ENCODE data around the gene ZNF26.
"Not testable (repeated sequence)": the region's sequence is repeated elsewhere in the genome, so short reads cannot be mapped to it uniquely, and the experiment has no call there.

The ZNF26 gene

DNA sequence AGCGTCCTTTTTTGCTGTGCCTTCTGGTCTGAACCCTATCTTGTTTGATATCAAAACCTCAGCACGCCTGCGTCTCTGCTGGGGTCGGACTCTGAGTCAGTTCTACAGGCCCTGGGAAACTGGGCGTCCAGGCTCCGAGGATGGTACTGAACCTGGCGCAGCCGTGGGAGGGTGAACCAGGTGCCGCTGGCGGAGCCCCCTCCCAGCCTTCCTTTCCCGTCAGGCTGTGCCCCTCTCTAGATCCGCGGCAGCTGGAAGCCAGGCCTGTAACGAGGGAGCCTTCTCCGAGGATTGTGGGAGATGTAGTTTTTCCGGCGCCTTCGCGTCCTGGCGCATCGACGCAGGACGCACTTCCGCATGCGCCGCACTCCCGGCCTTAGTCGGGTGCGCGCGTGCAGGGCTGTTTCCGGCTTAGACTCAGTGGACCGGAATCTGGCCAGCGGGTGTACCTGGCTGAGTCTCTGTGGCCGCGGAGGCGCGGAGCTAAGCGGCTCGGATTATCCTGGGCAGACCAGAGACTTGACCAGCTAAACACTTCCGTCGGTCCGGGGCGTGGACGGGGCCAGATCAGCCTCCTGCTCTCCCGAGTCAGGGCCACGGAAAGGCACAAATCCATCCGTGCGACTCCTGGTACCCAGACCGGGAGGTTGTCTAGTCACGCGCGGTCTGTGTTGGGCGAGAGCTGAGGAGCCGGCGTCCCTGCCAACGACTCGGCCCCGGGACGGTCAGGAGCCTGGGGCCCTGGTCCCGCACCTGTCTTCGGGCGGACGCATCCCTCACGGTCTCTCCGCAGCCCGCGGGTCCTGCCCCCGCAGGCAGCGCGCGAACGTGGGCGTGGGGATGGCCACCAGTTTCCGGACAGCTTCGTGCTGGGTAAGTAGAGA, at the start of gene ZNF26:
ZNF26 (plus strand) TSS at position 367 of the 884 bp plus-strand sequence; CDS start at position 841, 474 bp downstream.
- peak; percentile 87 for DNase-seq

DNA sequence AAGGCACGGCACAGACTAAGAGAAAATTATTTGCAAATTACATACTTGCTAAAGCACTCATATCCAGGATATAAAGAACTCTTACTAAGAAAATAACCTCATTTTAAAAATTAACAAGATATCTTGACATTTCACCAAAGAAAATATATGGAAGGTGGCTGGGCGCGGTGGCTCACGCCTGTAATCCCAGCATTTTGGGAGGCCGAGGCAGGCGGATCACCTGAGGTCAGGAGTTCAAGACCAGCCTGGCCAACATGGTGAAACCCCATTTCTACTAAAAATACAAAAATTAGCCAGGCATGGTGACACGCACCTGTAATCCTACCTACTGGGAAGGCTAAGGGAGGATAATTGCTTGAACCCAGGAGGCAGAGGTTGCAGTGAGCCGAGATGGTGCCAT, 49.2 kb upstream of the ZNF26 start:
- DNase-seq = not testable (repeated sequence)

DNA sequence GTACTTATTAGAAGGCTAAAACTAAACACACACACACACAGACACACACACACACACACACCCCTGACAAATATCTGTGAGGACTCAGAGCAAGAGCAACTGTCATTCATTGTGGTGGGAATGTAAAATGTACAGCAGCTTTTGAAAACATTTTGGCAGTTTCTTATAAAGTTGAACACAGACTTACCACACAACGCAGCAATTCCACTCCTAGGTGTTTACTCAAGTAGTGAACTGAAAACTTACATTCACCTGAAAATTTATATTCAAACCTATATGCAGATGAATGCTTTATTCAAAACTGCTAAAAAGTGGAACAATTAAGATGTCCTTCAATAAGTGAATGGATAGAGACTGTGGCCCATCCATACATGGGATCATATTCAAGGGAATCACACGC, 48.7 kb upstream of the ZNF26 start:
- DNase-seq = no peak

GRCh38 chr12:132938807-132939206, 47.4 kb upstream of the ZNF26 start:
- not testable (repeated sequence) for DNase-seq

DNA sequence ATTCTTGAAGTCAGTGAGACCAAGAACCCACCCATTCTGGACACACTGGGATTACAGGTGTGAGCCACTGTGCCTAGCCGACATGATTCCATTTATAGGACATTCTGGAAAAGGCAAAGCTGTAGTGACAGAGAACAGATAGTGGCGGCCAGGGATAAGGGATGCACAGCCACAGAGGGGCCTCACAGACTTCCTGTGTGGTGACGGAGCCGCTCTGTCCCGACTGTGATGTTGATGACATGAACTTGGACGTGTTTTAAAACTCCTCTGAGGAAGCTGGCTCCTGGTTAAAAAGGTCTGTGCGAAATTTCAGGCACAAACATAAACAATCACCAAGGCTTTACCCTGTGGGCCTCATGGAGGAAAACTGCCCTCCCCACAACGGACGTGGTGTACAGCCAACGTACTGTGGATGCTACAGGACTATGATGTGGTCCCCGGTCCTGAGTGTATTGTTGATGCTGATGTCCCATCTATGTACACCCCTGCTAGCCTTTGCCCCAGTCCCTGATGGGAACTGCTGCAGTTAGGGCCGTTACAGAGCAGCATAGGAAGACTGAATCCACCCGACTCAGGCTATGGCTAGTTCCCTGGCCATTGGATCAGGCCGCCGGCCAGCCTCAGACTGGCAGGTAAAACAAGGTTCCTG, 46.0 kb upstream of the ZNF26 start:
- DNase-seq = no peak

DNA sequence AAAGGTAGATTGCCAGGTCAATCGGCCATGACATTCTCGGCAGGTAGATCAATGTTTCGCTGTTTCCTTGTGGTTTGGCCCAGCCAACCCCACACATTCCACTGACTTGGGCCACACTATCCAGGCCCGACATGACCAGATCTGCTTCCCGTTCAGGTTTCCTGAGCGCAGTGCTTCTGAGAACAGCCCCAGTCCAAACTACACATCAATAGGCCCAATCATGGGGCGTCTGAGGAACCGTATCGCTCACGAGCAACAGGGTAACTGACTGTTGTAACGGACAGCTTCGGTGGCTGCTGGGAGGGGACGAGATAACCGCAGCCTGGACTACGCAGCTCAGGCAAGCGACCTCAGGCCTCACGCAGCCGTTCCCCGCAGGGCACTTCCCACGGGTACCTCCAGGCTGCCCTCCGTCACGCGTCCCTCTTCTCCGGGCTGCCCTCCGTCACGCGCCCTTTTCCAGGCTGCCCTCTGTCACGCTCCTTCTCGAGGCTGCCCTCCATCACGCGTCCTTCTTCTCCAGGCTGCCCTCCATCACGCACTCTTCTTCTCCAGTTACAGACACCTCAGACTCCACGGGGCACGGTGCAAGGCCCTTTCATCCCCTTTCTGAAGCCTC, 44.7 kb upstream of the ZNF26 start:
- DNase-seq = no peak

GRCh38 chr12:132942611-132943010, 43.6 kb upstream of the ZNF26 start:
- DNase-seq = no peak

GRCh38 chr12:132945806-132946205, 40.4 kb upstream of the ZNF26 start:
- DNase-seq = no peak

GRCh38 chr12:132946246-132946820, 39.8 kb upstream of the ZNF26 start:
- DNase-seq = no peak

- no peak for DNase-seq
Observed at GRCh38 chr12:132948146-132949066, 37.8 kb upstream of the ZNF26 start.

GRCh38 chr12:132949936-132950837, 36.0 kb upstream of the ZNF26 start:
- DNase-seq = no peak

DNA sequence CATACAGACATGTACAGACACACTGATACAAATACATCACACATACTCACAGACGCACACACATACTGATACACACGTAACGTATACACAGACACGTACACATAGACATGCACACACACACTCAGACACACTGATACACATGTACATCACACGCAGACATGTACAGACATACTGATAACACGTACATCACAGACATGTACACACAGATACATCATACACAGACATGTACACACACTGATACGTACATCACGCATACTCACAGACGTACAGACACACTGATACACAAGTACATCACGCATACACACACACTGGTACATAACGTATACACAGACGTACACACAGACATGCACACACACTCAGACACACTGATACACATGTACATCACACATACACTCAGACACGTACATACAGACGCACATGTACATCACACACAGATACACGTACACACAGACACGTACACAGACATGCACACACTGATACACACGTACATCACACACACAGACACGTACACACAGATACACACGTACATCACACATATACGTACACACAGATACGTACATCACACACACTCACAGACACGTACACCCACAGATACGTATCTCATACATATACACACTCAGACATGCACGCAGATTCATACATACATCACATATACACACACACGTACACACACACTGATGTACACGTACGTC, 35.2 kb upstream of the ZNF26 start:
- no peak for DNase-seq

GRCh38 chr12:132951649-132952048, 34.5 kb upstream of the ZNF26 start:
- no peak for DNase-seq

DNA sequence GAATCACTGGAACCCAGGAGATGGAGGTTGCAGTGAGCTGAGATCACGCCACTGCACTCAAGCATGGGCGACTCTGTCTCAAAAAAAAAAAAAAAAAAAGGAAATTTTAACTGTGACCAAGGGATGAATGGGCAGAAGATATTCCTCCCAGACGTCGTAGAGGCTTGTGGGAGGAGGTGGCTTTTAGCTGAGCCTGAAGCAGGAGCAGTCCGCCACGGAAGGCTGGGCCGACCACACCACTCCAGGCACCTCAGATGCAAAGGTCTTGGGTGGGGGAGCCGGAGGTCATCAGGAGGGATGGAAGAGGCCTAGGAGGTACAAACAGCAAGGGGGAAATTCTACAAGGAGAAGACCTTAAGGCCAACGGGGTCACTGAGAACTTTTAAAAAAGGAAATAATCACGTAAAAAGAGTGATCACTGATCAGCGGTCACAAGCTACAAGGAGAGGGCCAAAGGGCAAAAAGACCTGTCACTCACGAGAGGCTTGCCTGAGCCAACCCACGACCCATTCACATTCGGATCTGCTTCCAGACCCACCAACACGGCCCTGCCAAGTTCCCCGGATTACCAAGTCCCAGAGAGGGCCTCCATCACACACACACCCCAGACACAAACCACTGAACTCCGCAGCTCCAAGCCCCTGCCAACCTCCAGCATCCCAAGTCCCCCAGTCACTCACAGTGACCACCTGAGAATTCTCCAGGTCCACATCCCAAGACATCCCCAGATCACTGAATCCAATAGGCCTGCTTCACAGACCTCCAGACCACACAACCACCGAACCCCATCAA, 33.6 kb upstream of the ZNF26 start:
- DNase-seq = no peak

GRCh38 chr12:132953163-132953425, 33.1 kb upstream of the ZNF26 start:
- DNase-seq = no peak

- no peak for DNase-seq
Observed at GRCh38 chr12:132953771-132954170, 32.4 kb upstream of the ZNF26 start.

- no peak for DNase-seq
Observed at GRCh38 chr12:132954471-132955048, 31.6 kb upstream of the ZNF26 start.

GRCh38 chr12:132955094-132956010, 30.8 kb upstream of the ZNF26 start:
- no peak for DNase-seq
